ENCODE results near the gene LDHD.
"Not testable (repeated sequence)": the region's sequence is repeated elsewhere in the genome, so short reads cannot be mapped to it uniquely, and the experiment has no call there.

Gene LDHD
- total RNA-seq: 0 to 0.06 reads per million in 2 experiments

DNA sequence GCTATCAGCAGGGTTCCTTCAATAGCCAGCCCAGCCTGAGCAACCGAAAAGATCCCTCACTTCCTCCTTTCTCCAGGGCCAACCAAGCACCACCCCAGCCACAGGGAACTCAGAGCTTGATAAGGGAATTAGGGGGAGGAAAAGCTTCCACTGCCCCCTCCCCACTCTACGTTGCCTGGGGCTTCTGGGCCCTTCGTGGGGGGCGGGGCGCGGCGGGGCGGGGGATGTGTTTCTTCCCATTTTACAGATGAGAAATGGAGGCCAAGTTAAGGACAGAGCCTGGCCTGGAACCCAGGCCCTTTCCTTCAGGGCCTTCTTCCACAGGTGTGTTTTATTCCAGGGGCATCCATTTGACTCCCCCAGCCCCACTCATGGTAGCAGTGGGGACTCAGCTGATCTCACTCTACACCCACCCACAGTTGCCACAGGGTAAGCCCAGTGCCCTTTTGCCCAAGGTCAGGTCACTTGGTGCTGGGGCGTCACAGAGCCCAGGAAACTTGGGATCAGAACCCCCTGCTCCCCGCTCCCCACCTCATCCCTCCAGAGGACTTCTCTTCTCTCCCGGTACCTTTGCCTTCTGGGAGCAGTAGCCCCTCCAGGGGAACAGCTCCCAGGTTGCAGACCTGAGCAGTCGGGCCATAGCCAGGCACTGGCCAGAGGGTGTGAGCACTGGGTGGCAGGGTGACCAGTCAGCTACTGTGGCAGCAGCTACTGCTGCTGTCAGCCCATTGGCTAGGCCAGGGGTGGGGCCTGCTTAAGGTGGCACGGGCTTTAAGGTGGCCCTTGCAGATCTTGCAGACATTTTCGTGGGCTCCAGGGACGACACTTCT, at the start of gene LDHD:
TSS of gene LDHD (minus strand) at position 700 of the 830 bp plus-strand sequence. CDS start at position 640, 60 bp downstream.
- DNase-seq (ENCODE audit: low read depth): no peak

DNA sequence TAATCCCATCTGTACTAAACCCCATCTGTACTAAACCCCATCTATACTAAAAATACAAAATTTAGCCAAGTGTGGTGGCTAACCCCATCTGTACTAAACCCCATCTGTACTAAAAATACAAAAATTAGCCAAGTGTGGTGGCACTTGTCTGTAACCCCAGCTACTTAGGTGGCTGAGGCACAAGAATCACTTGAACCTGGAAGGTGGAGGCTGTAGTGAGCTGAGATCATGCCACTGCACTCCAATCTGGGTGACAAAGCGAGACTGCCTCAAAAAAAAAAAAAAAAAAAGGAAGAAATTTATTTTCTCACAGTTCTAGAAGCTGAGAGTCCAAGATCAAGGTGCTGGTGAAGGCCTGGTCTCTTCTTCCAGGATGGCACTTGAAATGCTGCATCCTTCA, 43.8 kb upstream of the LDHD start:
- no peak for DNase-seq (ENCODE audit: low read depth)

DNA sequence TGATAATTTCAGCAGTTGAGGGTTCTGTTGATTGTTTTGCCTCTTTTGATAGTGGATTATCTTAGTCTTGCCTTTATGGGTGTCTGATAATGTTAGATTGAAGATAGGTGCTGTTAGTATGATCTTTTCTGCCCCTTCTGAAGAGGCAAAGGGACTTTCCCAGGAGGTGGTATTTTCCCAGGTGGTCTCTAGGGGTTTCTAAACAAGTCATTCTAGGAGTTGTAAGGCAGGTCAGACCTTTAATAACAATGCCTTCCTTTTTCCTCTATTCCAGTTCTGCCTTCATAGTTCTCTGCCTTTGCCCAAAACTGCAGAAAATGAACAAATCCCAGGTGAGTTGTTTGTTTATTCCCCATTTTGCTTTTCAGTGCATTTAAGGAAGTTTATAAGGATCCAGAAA, 36.1 kb upstream of the LDHD start:
- DNase-seq (ENCODE audit: low read depth): no peak

DNA sequence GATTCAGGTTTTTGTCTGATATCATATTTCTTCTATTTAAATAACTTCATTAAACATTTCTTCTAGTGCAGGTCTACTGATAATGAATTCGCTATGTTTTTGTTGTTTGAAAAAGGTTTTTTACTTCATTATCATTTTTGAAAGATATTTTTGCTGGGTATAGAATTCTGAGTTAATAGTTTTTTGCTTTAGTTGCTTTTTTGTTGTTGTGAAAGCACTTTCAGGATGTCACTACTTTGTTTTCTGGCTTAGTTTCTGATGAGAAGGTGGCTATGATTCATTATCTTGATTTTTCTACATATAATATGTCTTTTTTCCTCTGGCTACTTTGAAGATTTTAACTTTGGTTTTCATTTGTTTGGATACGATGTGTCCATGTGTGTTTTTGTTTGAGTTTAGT, 35.2 kb upstream of the LDHD start:
- DNase-seq (ENCODE audit: low read depth): no peak

DNA sequence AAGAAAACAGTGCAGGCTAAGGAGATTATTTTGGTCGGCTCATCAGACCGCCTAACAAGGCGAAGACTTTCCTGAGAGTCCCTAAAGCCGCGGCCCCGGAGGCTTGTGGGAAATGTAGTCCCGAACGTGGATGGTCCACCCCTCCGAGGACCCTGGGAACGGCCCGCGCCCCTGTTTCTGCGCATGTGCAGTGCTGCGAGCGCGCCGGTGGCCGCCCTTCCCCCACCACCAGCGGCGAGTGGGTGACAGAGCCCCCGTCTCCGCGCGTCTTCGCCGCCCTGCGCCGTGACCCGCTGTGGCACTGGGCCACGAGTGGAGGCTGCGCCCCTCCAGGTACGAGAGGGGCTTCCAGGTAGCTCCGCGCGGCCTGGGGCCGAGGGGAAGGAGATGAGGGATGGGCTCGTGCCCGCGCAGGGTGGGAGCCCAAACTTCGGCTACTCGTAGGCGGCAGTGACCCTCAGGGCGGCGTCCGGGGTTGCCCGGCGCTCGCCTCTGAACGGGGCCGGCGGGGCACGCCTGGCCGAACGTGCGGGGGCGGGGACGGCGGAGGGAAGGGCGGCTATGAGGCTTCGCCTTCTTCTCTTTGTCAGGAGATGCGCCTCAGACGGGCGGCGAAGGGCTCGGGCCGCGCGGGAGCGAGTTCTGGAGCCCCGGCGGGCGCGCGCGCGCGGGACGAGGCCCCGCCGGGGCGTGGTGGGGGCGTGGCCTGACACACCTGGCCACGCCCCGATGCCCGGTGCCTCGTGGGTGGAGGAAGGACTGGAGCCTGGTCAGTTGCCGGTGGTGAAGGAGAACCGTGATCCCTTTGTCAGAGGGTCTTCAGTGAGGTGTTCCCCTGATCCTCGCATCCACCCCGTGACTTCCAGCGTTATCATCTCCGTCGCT, 32.0 kb upstream of the LDHD start, which contains the start of gene ZFP1:
TSS of gene ZFP1 (plus strand) at position 214 of the 885 bp plus-strand sequence. CDS start 4,428 bp downstream, outside the sequence.
- DNase-seq (ENCODE audit: low read depth): peak; percentile 93

DNA sequence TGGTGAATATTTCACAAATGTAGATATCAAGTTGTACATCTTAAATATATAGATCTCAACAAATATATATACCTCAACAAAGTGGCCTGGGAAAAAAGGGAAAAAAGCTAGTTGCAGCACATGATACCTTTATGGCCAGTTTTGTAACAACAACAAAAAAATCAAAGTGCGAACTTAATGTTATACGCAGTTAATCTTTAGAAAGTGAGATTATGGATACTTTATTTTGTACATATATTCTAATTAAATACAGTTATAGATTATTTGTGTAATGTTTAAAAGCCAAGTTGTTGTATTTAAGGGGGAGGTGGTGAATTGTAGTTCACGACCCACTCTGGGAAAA, 31.4 kb upstream of the LDHD start:
- no peak for DNase-seq (ENCODE audit: low read depth)

DNA sequence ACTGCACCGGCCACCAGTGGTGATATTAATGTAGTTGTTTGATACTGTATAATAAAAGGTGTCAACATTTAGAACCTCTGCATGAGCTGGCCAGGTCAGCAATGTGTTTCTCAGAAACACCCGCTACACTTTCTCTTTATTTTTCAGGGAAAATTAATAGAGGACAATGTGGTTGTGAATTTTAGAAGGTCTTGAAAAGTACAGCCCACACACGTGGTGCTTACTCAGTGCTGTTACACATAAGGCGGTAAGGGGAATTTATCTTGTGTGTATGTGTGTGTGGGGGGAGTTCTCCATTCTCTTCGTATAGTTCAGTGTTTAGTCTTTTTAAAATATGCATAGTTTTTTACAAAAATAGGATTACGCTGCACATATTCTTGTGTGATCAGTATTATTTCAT, 27.4 kb upstream of the LDHD start:
- DNase-seq (ENCODE audit: low read depth): no peak

DNA sequence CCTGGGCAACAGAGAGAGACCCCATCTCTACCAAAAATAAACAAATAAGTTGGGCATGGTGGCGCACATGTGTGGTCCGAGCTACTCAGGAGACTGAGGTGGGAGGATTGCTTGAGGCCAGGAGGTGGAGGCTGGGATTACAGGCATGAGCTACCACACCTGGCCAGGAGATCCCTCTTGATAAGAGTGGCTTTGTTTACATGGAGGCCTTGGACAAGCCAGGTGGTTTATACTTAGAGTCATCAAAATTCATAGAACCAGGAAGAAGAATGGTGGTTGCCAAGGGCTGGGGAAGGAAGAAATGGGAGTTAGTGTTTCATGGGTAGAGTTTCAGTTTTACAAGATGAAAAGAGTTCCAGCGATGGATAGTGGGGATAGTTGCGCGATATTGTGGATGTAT, 22.9 kb upstream of the LDHD start:
- DNase-seq (ENCODE audit: low read depth): no peak

DNA sequence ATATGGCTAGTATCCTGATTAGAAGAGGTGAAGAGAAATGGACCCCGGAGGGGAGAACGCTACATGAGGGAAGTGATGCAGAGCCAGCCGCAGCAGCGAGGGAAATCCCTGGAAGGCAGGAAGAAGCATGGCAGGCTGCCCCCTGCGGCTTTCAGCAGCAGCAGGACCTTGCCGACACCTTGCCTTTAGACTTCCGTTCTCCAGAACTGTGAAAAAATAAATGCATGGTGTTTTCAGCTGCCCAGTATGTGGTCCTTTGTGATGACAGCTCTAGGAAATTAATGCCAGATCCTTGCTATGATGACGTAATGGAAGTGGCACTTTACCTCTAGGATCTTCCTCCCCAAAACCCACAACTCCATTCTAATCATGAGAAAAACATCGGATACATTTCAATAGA, 22.1 kb upstream of the LDHD start:
- DNase-seq (ENCODE audit: low read depth): no peak

DNA sequence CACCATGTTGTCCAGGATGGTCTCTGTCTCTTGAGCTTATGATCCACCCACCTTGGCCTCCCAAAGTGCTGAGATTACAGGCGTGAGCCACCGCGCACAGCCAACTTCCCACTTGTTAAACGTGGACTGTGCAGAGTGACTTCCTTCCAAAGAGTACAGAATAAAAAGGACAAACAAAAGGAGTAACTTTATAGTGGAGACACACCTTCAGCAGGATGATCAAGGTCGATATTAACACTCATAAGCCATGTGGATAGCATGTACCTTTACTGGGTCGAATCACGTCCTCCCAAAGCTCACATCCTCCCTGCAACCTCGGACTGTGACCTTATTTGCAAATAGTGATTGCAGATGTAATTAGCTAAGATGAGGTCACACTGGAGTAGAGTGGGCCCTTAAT, 21.7 kb upstream of the LDHD start:
- DNase-seq (ENCODE audit: low read depth): no peak

DNA sequence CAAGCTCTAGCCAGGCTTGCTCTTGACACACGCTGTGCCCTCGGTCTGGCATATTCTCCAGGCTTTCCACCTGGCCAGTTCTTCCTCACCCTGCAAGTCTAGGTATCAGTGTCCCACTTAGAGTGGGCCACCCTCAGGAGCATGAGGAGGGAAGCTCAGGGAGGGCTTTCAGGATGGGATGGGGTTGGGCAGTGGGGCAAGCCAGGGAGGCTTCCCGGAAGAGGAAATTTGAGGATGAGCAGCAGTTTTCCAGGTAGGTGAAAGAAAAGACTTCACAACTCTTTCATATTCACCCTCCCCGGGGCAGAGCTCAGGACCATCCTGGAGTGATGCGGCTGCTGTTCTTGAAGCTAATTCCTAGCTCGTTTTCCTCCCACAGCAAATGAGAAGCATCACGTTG, 14.5 kb upstream of the LDHD start:
- no peak for DNase-seq (ENCODE audit: low read depth)

DNA sequence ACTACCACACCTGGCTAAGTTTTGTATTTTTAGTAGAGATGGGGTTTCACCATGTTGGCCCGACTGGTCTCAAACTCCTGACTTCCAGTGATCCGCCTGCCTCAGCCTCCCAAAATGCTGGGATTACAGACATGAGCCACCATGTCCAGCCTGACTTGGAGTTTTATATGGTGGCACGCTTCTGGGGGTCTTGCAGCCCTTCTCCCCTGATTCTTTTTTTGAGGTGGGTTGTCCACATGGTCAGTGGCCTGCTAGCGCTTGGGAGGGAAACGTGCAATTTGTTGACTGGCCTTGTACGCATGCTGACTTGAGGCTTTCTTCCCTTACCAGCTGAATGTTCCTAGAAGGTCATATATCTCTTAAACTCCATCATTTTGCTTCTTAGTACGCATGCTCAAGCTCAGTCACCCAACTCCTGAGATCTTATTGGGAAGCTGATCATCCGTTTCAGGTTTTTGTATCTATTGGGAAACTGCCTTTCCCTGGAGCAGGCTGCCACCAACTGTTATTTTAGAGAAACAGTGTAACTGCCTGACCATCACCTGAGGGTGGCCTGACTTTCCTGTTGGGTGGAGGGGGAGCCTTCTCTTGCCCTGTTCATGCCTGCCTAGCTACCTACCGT, 13.7 kb upstream of the LDHD start:
- no peak for DNase-seq (ENCODE audit: low read depth)

DNA sequence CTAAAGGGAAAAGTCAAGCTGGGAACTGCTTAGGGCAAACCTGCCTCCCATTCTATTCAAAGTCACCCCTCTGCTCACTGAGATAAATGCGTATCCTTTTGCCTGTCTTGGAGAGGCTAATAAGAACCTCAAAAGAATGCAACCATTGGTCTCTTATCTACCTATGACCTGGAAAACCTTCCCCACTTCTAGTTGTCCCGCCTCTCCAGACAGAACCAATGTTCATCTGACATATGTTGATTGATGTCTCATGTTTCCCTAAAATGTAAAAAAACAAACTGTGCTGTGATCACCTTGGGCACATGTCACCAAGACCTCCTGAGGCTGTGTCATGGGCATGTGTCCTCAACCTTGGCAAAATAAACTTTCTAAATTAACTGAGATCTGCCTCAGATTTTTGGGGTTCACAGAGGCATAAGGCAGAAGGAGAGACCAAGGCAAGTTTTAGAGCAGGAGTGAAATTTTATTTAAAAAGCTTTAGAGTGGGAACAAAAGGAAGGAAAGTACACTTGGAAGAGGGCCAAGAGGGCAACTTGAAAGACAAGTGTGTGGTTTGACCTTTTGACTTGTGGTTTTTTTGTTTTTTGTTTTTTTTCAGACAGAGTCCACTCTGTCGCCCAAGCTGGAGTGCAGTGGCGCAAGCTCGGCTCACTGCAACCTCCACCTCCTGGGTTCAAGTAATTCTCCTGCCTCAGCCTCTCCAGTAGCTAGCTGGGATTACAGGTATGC, 13.0 kb upstream of the LDHD start:
- DNase-seq (ENCODE audit: low read depth): not testable (repeated sequence)

DNA sequence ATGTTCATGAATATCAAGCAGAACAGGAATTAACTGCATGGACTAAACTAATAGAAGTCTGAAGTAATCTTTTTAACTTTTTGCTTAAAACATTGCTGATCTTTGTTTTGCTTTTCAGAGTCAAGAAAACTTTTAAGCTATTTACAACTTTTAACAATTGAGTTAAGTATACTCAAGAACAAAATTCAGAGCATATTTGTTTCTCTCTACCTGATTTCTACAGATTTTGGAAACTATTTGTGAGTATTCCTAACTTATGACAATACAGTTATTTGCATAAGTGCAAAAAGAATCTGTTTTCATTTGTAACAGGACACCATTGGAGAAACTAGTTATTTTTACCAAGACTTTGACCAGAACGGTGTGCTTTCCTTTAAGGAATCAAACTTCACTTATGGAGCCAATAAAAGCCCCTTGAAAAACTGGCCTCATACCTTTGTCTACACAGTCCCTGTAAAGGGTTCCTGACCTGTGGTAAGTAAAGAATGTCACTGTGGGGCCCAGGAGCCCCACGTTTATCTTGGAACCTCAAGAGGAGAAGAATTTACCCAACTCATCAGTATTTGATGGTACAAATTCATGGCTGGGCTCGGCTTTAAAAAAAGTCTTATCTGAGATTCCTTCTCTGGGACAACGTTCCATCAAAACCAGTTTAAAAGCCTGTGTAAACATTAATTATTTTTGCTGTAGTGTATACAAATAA, 11.3 kb upstream of the LDHD start:
- DNase-seq (ENCODE audit: low read depth): no peak

DNA sequence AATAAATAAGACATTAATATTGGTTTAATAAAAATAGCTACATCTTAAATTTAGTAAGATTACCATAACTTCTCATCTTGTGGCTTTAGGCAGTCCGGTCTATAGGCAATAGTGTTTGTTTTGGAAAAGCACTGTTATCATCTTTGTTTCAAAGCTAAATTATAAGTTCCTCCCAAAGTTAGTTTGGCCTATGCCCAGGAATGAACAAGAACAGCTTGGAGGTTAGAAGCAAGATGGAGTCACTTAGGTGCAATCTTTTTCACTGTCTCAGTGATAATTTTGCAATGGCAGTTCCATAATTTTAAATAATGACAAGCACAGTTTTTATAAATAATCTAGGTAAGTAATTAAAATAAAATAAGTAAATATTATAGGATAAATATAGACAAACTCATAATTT, 6.0 kb upstream of the LDHD start:
- no peak for DNase-seq (ENCODE audit: low read depth)

DNA sequence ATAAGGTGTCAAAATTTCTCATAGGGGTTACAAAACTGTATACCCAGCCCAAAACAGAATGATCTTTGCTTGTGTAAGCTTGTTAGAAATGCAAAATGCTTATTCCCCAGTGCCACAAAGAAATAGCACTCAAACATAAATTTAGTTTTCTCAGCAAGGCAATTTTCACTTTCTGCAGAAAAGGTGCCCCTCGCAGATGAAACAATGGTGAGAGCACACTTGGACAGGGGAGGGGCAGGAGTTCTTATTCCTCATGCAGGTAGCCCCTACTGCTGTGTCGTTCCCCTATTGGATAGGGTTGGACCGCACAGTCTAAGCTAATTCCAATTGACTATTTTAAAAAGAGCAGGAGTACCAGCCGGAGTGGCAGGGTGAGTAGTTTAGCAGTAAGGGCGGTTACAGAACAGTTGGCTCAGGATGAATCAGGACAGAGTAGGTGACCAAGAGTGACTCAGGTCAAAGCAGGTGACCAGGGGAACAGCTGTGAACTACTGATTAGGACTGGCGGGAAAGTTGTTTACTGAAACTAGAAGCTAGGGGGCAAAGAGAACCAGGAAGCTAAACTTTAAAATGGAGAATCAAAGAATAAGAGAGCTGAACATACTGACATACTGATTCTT, 5.5 kb upstream of the LDHD start:
- DNase-seq (ENCODE audit: low read depth): no peak

DNA sequence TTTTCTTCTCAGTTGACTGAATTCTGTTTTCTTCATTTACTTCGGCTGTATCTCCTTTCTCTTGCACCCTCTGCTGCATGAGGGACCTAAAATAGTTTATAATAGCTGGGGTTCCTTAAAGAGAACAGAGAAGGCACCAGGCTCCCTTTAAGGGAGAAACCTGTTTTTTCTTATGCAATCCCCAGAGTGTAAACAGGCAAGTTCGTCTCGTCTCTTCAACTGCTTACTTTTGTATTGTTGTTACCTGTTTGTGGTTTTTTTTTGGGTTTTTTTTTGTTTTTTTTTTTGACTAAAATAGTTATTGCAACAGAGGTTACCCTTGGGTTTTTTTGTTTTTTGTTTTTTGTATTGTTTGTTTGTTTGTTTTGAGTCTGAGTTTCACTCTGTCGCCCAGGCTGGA, 3.7 kb upstream of the LDHD start:
- DNase-seq (ENCODE audit: low read depth): no peak

DNA sequence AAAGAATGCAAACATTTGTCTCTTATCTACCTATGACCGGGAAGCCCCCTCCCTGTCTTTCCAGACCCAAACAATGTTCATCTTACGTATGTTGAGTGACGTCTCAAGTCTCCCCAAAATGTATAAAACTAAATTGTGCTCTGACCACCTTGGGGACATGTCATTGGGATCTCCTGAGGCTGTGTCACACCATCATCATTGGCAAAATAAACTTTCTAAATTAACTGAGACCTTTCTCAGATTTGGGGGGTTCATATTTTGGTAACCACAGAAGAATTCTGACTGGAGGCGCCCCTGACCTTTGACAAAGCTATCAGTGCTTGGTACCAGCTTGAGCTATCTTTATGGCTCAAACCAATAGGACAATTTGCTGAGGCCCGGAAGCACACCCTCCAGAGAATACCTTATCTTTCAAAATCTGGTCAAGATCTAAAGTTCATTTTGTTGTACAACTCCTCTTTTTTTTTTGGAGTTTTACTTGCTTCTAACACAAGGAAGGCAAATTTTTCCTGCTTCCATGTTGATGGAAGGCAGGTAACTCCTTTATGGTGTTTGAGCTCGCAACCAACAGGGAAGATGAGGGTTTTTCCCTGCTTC, 2.5 kb upstream of the LDHD start:
- DNase-seq (ENCODE audit: low read depth): no peak

DNA sequence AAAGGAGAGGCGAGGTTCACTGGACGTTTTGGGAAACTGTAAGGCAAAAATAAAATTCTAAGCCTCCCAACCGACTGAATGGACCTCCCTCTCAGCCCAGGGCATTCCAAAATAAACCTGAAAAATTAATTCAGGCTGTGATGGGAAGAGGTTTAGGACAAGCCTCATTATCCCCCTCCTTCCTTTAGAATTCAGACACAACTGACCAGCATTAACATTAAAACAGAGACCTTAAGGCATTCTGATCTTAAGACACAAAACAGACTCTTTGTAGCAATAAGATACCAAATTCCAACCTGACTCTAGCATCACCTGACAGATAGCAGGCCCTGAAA, 298 bp upstream of the LDHD start:
- no peak for DNase-seq (ENCODE audit: low read depth)

All from T follicular helper cell (primary cell).